Ishikawa (cell line): ENCODE measurements around the gene HDDC2.

Experiments
- CEBPB ChIP-seq: IDR thresholded peaks from 2 replicates; pipeline ENCODE4 v1.6.1; 2012
- EP300 ChIP-seq: IDR thresholded peaks from 2 replicates; pipeline ENCODE4 v1.6.1; 2012; ENCODE audit warnings: borderline replicate concordance
- FOXM1 ChIP-seq: IDR thresholded peaks from 2 replicates; pipeline ENCODE4 v1.6.1; 2012; ENCODE audit warnings: low read depth, borderline replicate concordance
- MAX ChIP-seq: IDR thresholded peaks from 2 replicates; pipeline ENCODE4 v1.6.1; 2012
- RAD21 ChIP-seq: IDR thresholded peaks from 2 replicates; pipeline ENCODE4 v1.6.1; 2012; ENCODE audit warnings: low read depth
- TCF12 ChIP-seq: IDR thresholded peaks from 2 replicates; pipeline ENCODE4 v1.6.1; 2012; ENCODE audit warnings: low read depth
- TEAD4 ChIP-seq: IDR thresholded peaks from 2 replicates; pipeline ENCODE4 v1.6.1; 2012
- YY1 ChIP-seq: IDR thresholded peaks from 2 replicates; pipeline ENCODE4 v1.6.1; 2012; ENCODE audit warnings: low read depth
- ZBTB7A ChIP-seq: IDR thresholded peaks from 2 replicates; pipeline ENCODE4 v1.6.1; 2012; ENCODE audit warnings: low read depth
- TF ChIP-seq, protein P1 (sequence below): IDR thresholded peaks from 2 replicates; pipeline ENCODE4 v1.6.1; 2012; ENCODE audit warnings: low read depth, mild to moderate bottlenecking

- TF ChIP-seq EP300 (no peak), FOXM1 (no peak), YY1 (no peak), MAX (no peak), TEAD4 (no peak), RAD21 (no peak), TCF12 (no peak), ZBTB7A (no peak), CEBPB (no peak)
- TF ChIP-seq, protein P1, sequence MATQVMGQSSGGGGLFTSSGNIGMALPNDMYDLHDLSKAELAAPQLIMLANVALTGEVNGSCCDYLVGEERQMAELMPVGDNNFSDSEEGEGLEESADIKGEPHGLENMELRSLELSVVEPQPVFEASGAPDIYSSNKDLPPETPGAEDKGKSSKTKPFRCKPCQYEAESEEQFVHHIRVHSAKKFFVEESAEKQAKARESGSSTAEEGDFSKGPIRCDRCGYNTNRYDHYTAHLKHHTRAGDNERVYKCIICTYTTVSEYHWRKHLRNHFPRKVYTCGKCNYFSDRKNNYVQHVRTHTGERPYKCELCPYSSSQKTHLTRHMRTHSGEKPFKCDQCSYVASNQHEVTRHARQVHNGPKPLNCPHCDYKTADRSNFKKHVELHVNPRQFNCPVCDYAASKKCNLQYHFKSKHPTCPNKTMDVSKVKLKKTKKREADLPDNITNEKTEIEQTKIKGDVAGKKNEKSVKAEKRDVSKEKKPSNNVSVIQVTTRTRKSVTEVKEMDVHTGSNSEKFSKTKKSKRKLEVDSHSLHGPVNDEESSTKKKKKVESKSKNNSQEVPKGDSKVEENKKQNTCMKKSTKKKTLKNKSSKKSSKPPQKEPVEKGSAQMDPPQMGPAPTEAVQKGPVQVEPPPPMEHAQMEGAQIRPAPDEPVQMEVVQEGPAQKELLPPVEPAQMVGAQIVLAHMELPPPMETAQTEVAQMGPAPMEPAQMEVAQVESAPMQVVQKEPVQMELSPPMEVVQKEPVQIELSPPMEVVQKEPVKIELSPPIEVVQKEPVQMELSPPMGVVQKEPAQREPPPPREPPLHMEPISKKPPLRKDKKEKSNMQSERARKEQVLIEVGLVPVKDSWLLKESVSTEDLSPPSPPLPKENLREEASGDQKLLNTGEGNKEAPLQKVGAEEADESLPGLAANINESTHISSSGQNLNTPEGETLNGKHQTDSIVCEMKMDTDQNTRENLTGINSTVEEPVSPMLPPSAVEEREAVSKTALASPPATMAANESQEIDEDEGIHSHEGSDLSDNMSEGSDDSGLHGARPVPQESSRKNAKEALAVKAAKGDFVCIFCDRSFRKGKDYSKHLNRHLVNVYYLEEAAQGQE: no peak
These were observed 1.7 kb upstream of the HDDC2 start for GRCh38 chr6:125303512-125303854.
